HG02610 (cell line): ENCODE data around the gene KNOP1.

ENCODE experiments used
- ATAC-seq: cut with Tn5 transposase; IDR thresholded peaks from one replicate; pipeline ENCODE4 v1.9.1; 2021; ENCODE audit warnings: mild to moderate bottlenecking, moderate library complexity; ENCODE audit not compliant: unreplicated experiment

The KNOP1 gene

GRCh38 chr16:19708296-19709205, 9.5 kb downstream of the KNOP1 start:
- no peak for ATAC-seq

GRCh38 chr16:19707569-19708295, 10.3 kb downstream of the KNOP1 start:
- ATAC-seq: no peak

GRCh38 chr16:19706846-19707245, 11.2 kb downstream of the KNOP1 start:
- no peak for ATAC-seq

- ATAC-seq: no peak
Measured at GRCh38 chr16:19705843-19706242, 12.2 kb downstream of the KNOP1 start.

GRCh38 chr16:19705146-19705501, 12.9 kb downstream of the KNOP1 start:
- no peak for ATAC-seq

GRCh38 chr16:19704321-19705145, 13.5 kb downstream of the KNOP1 start:
- ATAC-seq: no peak

- no peak for ATAC-seq
Measured at GRCh38 chr16:19703172-19703889, 14.7 kb downstream of the KNOP1 start.

- ATAC-seq: no peak
Measured at GRCh38 chr16:19701091-19701490, 16.9 kb downstream of the KNOP1 start.

- ATAC-seq: no peak
Measured at GRCh38 chr16:19700319-19700781, 17.7 kb downstream of the KNOP1 start.

GRCh38 chr16:19699472-19699871, 18.6 kb downstream of the KNOP1 start:
- ATAC-seq: no peak

- no peak for ATAC-seq
Measured at GRCh38 chr16:19698480-19699465, 19.3 kb downstream of the KNOP1 start.

- no peak for ATAC-seq
Measured at GRCh38 chr16:19697756-19698318, 20.2 kb downstream of the KNOP1 start.

- ATAC-seq: no peak
Measured at GRCh38 chr16:19696961-19697360, 21.1 kb downstream of the KNOP1 start.

- ATAC-seq: no peak
Measured at GRCh38 chr16:19696328-19696727, 21.7 kb downstream of the KNOP1 start.

- ATAC-seq: no peak
Measured at GRCh38 chr16:19694989-19695388, 23.0 kb downstream of the KNOP1 start.

- ATAC-seq: no peak
Measured at GRCh38 chr16:19691161-19691711, 26.8 kb downstream of the KNOP1 start.

- no peak for ATAC-seq
Measured at GRCh38 chr16:19690196-19690595, 27.8 kb downstream of the KNOP1 start.

- ATAC-seq: no peak
Measured at GRCh38 chr16:19689342-19689741, 28.7 kb downstream of the KNOP1 start.
